ENCODE measurements around the gene SF1. TPM values are rescaled to one million over a fixed set of nuclear protein-coding genes. Genes with fewer than 3 reads are reported as not detected.

The SF1 gene
- total RNA-seq, 4 donors from 2014 or later = 199 to 285 (median 234) TPM

GRCh38 chr11:64741375-64742086 is 36.8 kb downstream of the SF1 start:
- H3K4me3 ChIP-seq = peak overlapping the region; percentile 59 to 73 (median 69)
- H3K9me3 ChIP-seq = no peaks in the 10 kb centered on the region
- peaks cover 7 to 40% (median 19%) of the 10 kb centered on the region in 4 donors for H3K36me3 ChIP-seq
- H3K27me3 ChIP-seq = no peaks in the 10 kb centered on the region
- WGBS = 68% methylated on average over 11 of the region's 24 CpGs
- intact Hi-C loops (cut with DNase I) = loop anchor here (5.0 kb wide), 1 partner anchor 36 kb away; the partner anchor contains the start of gene SF1
- peaks cover 28 to 57% (median 54%) of the 10 kb centered on the region in 4 donors for H3K4me1 ChIP-seq
- TF ChIP-seq POLR2A (IDR thresholded peaks at IDR 0.05; ENCODE audit: low read depth) (no peak), CTCF (IDR thresholded peaks at IDR 0.05) (no peak), EP300 (IDR thresholded peaks at IDR 0.05) (no peak), POLR2AphosphoS5 (IDR thresholded peaks at IDR 0.05) (no peak)
- no peak for DNase-seq (ENCODE audit: extremely low spot score)
- H3K27ac ChIP-seq (replicated peaks in 1 of 4) = peak overlapping the region; percentile 92 to 99 (median 96)

- no peak overlapping the region for H3K4me3 ChIP-seq
- no peak for TF ChIP-seq CTCF (IDR thresholded peaks at IDR 0.05)
- no peak for TF ChIP-seq POLR2A (IDR thresholded peaks at IDR 0.05; ENCODE audit: low read depth)
- no peak for TF ChIP-seq POLR2AphosphoS5 (IDR thresholded peaks at IDR 0.05)
- TF ChIP-seq EP300 (IDR thresholded peaks at IDR 0.05) = no peak
- no peaks in the 10 kb centered on the region for H3K27me3 ChIP-seq
- DNase-seq (ENCODE audit: extremely low spot score) = no peak
- H3K36me3 ChIP-seq = peaks cover 7 to 57% (median 34%) of the 10 kb centered on the region in 4 donors
- WGBS = 92% methylated on average over 12 of the region's 12 CpGs
- H3K4me1 ChIP-seq = peaks cover 20 to 46% (median 38%) of the 10 kb centered on the region in 4 donors
- intact Hi-C loops (cut with DNase I) = loop anchor here (5.0 kb wide), 1 partner anchor 37 kb away; the partner anchor contains the start of gene SF1
- no peak overlapping the region for H3K27ac ChIP-seq (replicated peaks in 1 of 4)
- H3K9me3 ChIP-seq = no peaks in the 10 kb centered on the region
These were observed 38.5 kb downstream of the SF1 start for GRCh38 chr11:64739871-64740270.

- Histone ChIP-seq H3K36me3 (peaks cover 7 to 81% (median 57%) of the 10 kb centered on the region in 4 donors), H3K4me3 (no peak overlapping the region), H3K27me3 (no peaks in the 10 kb centered on the region), H3K4me1 (peaks cover 0 to 16% (median 9%) of the 10 kb centered on the region in 4 donors), H3K9me3 (no peaks in the 10 kb centered on the region), H3K27ac (replicated peaks in 1 of 4) (no peak overlapping the region)
- intact Hi-C loops (cut with DNase I) = no loop called here
- no peak for DNase-seq (ENCODE audit: extremely low spot score)
- no peak for TF ChIP-seq EP300 (IDR thresholded peaks at IDR 0.05)
- no peak for TF ChIP-seq POLR2AphosphoS5 (IDR thresholded peaks at IDR 0.05)
- TF ChIP-seq POLR2A (IDR thresholded peaks at IDR 0.05; ENCODE audit: low read depth) = no peak
- TF ChIP-seq CTCF (IDR thresholded peaks at IDR 0.05) = no peak
- 86% methylated on average over 5 of the region's 15 CpGs for WGBS
These were observed 41.7 kb downstream of the SF1 start for GRCh38 chr11:64736654-64737053.

GRCh38 chr11:64735725-64736259 is 42.5 kb downstream of the SF1 start:
- Histone ChIP-seq H3K4me1 (peaks cover 0 to 7% (median 1%) of the 10 kb centered on the region in 4 donors), H3K4me3 (no peak overlapping the region), H3K27me3 (no peaks in the 10 kb centered on the region), H3K36me3 (peaks cover 7 to 79% (median 56%) of the 10 kb centered on the region in 4 donors), H3K9me3 (no peaks in the 10 kb centered on the region), H3K27ac (replicated peaks in 1 of 4) (peak overlapping the region in 1 of 4 donors; percentile 3)
- TF ChIP-seq POLR2AphosphoS5 (IDR thresholded peaks at IDR 0.05) (no peak), POLR2A (IDR thresholded peaks at IDR 0.05; ENCODE audit: low read depth) (no peak), EP300 (IDR thresholded peaks at IDR 0.05) (no peak)
- DNase-seq (ENCODE audit: extremely low spot score) = no peak
- WGBS = 100% methylated on average over 1 of the region's 9 CpGs
- intact Hi-C loops (cut with DNase I) = no loop called here

All from esophagus muscularis mucosa (tissue), 4 donors.